Endothelial cell of umbilical vein (primary cell): ENCODE results near the gene CLGN. TPM values are rescaled to one million over a fixed set of nuclear protein-coding genes. Genes with fewer than 3 reads are reported as not detected.

Experiments
- BruUV-seq: library from RNA; stranded (reverse); fragments of 400-500 nt; replicated peaks from 2 replicates; lab custom pipeline; 2021; lab: Mats Ljungman, UMichigan
- CTCF ChIA-PET: fragments of 300-600, 350-600 bp; sonication (Branson Sonifier 250); formaldehyde crosslinking; loops from one replicate; lab custom pipeline; 2021; ENCODE audit warnings: antibody characterized with exemption, inconsistent platforms; lab: Charles Lee
- POLR2A ChIA-PET: fragments of 300-600, 350-600 bp; sonication (Branson Sonifier 250); formaldehyde crosslinking; loops from one replicate; lab custom pipeline; 2021; ENCODE audit warnings: antibody characterized with exemption, inconsistent platforms; lab: Charles Lee
- DNase-seq: peaks from one replicate; pipeline ENCODE4 v3.0.0-alpha.2; 2011; ENCODE audit warnings: low read depth, low spot score
- FAIRE-seq: peaks from 2 replicates; lab custom pipeline; 2011; peaks lifted over from hg19 to GRCh38; lab: Jason Lieb, UNC
- H2AFZ ChIP-seq: 2 replicates; pipeline ENCODE4 v1.6.0; 2012; ENCODE audit warnings: low read depth, low read length, control low read depth, inconsistent platforms
- H3K27ac ChIP-seq: 2 replicates; pipeline ENCODE4 v1.5.1; 2011; ENCODE audit warnings: low read depth, mild to moderate bottlenecking, control low read depth, low read length, moderate library complexity; ENCODE audit not compliant: insufficient read depth
- H3K27me3 ChIP-seq, 2 experiments: 2 replicates each; pipeline versions ENCODE4 v1.6.0 to v1.6.1; 2011; ENCODE audit warnings: low read length in 2 of 2, mixed read lengths in 1 of 2; ENCODE audit not compliant: control insufficient read depth in 2 of 2, insufficient read depth in 2 of 2
- H3K36me3 ChIP-seq, 2 experiments: 2 replicates in 1 of 2; 3 replicates in 1 of 2; pipeline ENCODE4 v1.5.1; 2011; ENCODE audit warnings: low read length in 2 of 2, mild to moderate bottlenecking in 1 of 2, moderate library complexity in 1 of 2; ENCODE audit not compliant: control insufficient read depth in 2 of 2, insufficient read depth in 2 of 2; ENCODE audit errors: extremely low read depth in 1 of 2
- H3K4me1 ChIP-seq: 3 replicates; pipeline ENCODE4 v1.5.1; 2011; ENCODE audit warnings: mild to moderate bottlenecking, low read length; ENCODE audit not compliant: control insufficient read depth, insufficient read depth; ENCODE audit errors: extremely low read depth
- H3K4me2 ChIP-seq: 2 replicates; pipeline ENCODE4 v1.6.1; 2011; ENCODE audit warnings: low read length, control low read depth, mixed read lengths; ENCODE audit not compliant: insufficient read depth
- H3K4me3 ChIP-seq, 3 experiments: fragments of 200-600 bp in 1 of 3; sonication (generic), shearing (Covaris generic) in 1 of 3; replicated peaks in 1 of 3; 2 replicates each; pipeline ENCODE4 v1.5.1; 2011 to 2016; ENCODE audit warnings: control low read depth in 3 of 3, low read length in 3 of 3, mild to moderate bottlenecking in 2 of 3, inconsistent platforms in 1 of 3, low read depth in 1 of 3, moderate library complexity in 1 of 3; ENCODE audit not compliant: insufficient read depth in 1 of 3
- H3K79me2 ChIP-seq: 2 replicates; pipeline ENCODE4 v1.6.0; 2012; ENCODE audit warnings: low read length, inconsistent platforms; ENCODE audit not compliant: control insufficient read depth, insufficient read depth
- H3K9ac ChIP-seq: replicated peaks from 2 replicates; pipeline ENCODE3; 2011; ENCODE audit warnings: low read length, control low read depth; ENCODE audit not compliant: insufficient read depth; ENCODE audit errors: extremely low read depth
- H3K9me1 ChIP-seq: replicated peaks from 3 replicates; pipeline ENCODE4 v1.6.0; 2011; ENCODE audit warnings: mild to moderate bottlenecking, low read length; ENCODE audit not compliant: control insufficient read depth, insufficient read depth; ENCODE audit errors: extremely low read depth
- H3K9me3 ChIP-seq: replicated peaks from 2 replicates; pipeline ENCODE4 v1.5.1; 2012; ENCODE audit warnings: low read length, inconsistent platforms; ENCODE audit not compliant: control insufficient read depth, insufficient read depth
- H4K20me1 ChIP-seq: replicated peaks from 2 replicates; pipeline ENCODE3; 2011; ENCODE audit warnings: mild to moderate bottlenecking, low read length; ENCODE audit not compliant: control insufficient read depth, insufficient read depth; ENCODE audit errors: extremely low read depth
- EZH2 ChIP-seq: IDR thresholded peaks from 2 replicates; pipeline ENCODE4 v1.6.1; 2012; ENCODE audit warnings: borderline replicate concordance, low read depth, mild to moderate bottlenecking, moderate library complexity, low read length, inconsistent platforms; ENCODE audit not compliant: severe bottlenecking
- FOS ChIP-seq: IDR thresholded peaks from 2 replicates; pipeline ENCODE4 v1.6.1; 2011; ENCODE audit warnings: mild to moderate bottlenecking, low read length, moderate library complexity, borderline replicate concordance; ENCODE audit not compliant: insufficient read depth
- GATA2 ChIP-seq: IDR thresholded peaks from 2 replicates; pipeline ENCODE4 v1.7.0; 2011; ENCODE audit warnings: low read depth, mild to moderate bottlenecking, moderate library complexity, mixed read lengths, low read length; ENCODE audit not compliant: insufficient read length, insufficient read depth
- JUN ChIP-seq: IDR thresholded peaks from 2 replicates; pipeline ENCODE4 v1.6.1; 2011; ENCODE audit warnings: borderline replicate concordance, low read depth; ENCODE audit not compliant: insufficient read length, insufficient read depth
- MYC ChIP-seq: IDR thresholded peaks from one replicate; pipeline ENCODE4 v1.6.1; 2011; ENCODE audit warnings: mild to moderate bottlenecking, low read depth, low read length
- POLR2A ChIP-seq: IDR thresholded peaks from 2 replicates; pipeline ENCODE4 v1.6.1; 2012; ENCODE audit warnings: low read depth, mild to moderate bottlenecking, control low read depth, low read length
- POLR2AphosphoS5 ChIP-seq: IDR thresholded peaks from 2 replicates; pipeline ENCODE4 v1.6.1; 2012; ENCODE audit warnings: low read depth, mild to moderate bottlenecking, control low read depth, low read length, moderate library complexity; ENCODE audit not compliant: insufficient read depth
- dilution Hi-C: fragments of 300-500 bp; cut with MboI; formaldehyde crosslinking; loops from one replicate; pipeline ENCODE4 v1.15.0; 2019; ENCODE audit warnings: low sequenced_read_pairs; ENCODE audit not compliant: extremely low pct_ligation_motif_present
- intact Hi-C: fragments of 100-400 bp; cut with micrococcal nuclease; formaldehyde crosslinking; loops from one replicate; pipeline ENCODE4 v1.10.0; 2022
- polyA plus RNA-seq, 4 experiments: library from polyadenylated mRNA; depleted of rRNA in 3 of 4; stranded (reverse) in 3 of 4; unstranded in 1 of 4; fragments of >200 nt; gene quantifications; 2 replicates each; pipeline versions ENCODE4 v1.2.1 to v1.2.3, GENCODE V29; 2011 to 2012; ENCODE audit warnings: missing spikeins in 1 of 4
- total RNA-seq: library from RNA; stranded (reverse); gene quantifications from 2 replicates; pipeline ENCODE4 v1.2.3, GENCODE V29; 2021
- TF ChIP-seq, protein P1 (sequence below), 2 donors: IDR thresholded peaks; 1 replicate in 1 of 2; 2 replicates in 1 of 2; pipeline ENCODE4 v1.5.1; 2011; ENCODE audit warnings: low read length in 2 of 2, mild to moderate bottlenecking in 2 of 2, moderate library complexity in 2 of 2, control low read depth in 1 of 2, inconsistent platforms in 1 of 2, low read depth in 1 of 2; ENCODE audit not compliant: insufficient read depth in 1 of 2; ENCODE audit errors: extremely low read depth in 1 of 2
- TF ChIP-seq, protein P2 (sequence below): IDR thresholded peaks from 2 replicates; pipeline ENCODE4 v1.6.1; 2011; ENCODE audit not compliant: insufficient read depth, insufficient read length

The CLGN gene
- total and polyA plus RNA-seq, 2 donors (not counting 3 experiments of a cell fraction or from before 2014, with no cell fraction given) = 0.12 to 1.00 TPM

DNA sequence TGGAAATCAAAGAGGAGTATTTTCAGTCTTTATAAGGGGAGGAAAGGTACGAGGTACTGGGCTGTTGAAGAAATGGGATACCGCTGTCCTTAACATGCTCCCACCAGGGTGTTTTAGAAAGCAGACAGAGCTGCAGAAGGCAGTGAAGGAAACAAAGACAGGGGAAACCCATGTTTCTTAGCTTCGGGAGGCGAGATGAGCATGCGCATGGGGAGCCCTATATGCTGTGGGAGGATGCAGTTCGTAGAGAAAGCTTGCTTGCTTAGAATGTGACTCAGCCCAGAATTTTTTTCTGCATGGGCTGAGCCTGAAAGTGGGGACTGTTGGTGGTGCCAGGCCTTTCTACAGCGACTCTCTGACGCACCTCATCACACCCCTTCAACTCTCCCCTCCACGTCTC lies 82.8 kb downstream of the CLGN start:
- Histone ChIP-seq H3K4me1 (peaks cover 9% of the 10 kb centered on the region), H3K36me3 (no peaks in the 10 kb centered on the region), H3K9ac (no peak overlapping the region), H3K27ac (no peak overlapping the region), H3K9me1 (no peaks in the 10 kb centered on the region), H3K4me3 (no peak overlapping the region), H3K9me3 (no peaks in the 10 kb centered on the region), H2AFZ (no peak overlapping the region), H3K27me3 (peaks cover 11 to 12% of the 10 kb centered on the region in 2 experiments), H3K79me2 (no peaks in the 10 kb centered on the region), H3K4me2 (no peak overlapping the region), H4K20me1 (no peaks in the 10 kb centered on the region)
- dilution Hi-C loops (no loop called here), intact Hi-C loops (no loop called here)
- ChIA-PET CTCF (interaction anchor here (1.6 to 2.0 kb wide), 2 partner anchors 14 to 15 kb away, joined by 8 to 9 read pairs; no protein-coding TSS in a partner anchor), POLR2A (no interaction called here)
- BruUV-seq = no TSS peak
- FAIRE-seq (no peak), DNase-seq (no peak)
- TF ChIP-seq, protein P1, sequence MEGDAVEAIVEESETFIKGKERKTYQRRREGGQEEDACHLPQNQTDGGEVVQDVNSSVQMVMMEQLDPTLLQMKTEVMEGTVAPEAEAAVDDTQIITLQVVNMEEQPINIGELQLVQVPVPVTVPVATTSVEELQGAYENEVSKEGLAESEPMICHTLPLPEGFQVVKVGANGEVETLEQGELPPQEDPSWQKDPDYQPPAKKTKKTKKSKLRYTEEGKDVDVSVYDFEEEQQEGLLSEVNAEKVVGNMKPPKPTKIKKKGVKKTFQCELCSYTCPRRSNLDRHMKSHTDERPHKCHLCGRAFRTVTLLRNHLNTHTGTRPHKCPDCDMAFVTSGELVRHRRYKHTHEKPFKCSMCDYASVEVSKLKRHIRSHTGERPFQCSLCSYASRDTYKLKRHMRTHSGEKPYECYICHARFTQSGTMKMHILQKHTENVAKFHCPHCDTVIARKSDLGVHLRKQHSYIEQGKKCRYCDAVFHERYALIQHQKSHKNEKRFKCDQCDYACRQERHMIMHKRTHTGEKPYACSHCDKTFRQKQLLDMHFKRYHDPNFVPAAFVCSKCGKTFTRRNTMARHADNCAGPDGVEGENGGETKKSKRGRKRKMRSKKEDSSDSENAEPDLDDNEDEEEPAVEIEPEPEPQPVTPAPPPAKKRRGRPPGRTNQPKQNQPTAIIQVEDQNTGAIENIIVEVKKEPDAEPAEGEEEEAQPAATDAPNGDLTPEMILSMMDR (IDR thresholded peaks at IDR 0.05; ENCODE audit: extremely low read depth in 1 of 2, insufficient read depth in 1 of 2, low read depth in 1 of 2, low read length in 2 of 2) = no peak
- no peak for TF ChIP-seq GATA2

DNA sequence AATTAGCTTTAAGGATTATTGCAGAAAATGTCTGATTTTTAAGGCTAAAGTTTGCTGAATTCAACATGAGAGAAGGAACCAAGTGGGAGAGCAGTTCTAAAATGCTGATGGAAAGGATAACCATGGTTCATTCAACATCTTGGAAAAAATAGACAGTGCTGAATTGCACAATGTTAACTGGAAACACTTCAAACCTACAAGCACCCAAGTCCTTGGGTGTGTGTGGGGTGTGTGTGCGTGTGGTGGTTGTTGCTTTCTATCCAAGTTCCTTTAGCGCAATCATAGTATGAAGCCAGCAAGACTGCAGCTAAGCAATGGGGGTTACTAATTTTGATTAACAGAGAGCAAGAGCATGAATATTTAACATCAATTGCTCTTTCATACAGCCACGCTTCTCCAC lies 83.3 kb downstream of the CLGN start:
- Histone ChIP-seq H3K27ac (no peak overlapping the region), H3K36me3 (no peaks in the 10 kb centered on the region), H2AFZ (no peak overlapping the region), H3K4me2 (no peak overlapping the region), H3K79me2 (no peaks in the 10 kb centered on the region), H3K4me3 (no peak overlapping the region), H3K9me1 (no peaks in the 10 kb centered on the region), H3K9ac (no peak overlapping the region), H4K20me1 (no peaks in the 10 kb centered on the region), H3K27me3 (peaks cover 11% of the 10 kb centered on the region in 2 experiments), H3K9me3 (no peaks in the 10 kb centered on the region), H3K4me1 (peaks cover 9% of the 10 kb centered on the region)
- intact Hi-C loops = no loop called here
- ChIA-PET CTCF (interaction anchor here (1.3 to 4.3 kb wide), 6 partner anchors 14 to 332 kb away, joined by 3 to 29 read pairs (median 12); no protein-coding TSS in a partner anchor), POLR2A (no interaction called here)
- FAIRE-seq = no peak
- BruUV-seq = no TSS peak
- TF ChIP-seq POLR2AphosphoS5 (no peak), GATA2 (no peak), JUN (no peak), POLR2A (no peak), EZH2 (no peak), MYC (no peak), FOS (no peak)
- TF ChIP-seq, protein P2, sequence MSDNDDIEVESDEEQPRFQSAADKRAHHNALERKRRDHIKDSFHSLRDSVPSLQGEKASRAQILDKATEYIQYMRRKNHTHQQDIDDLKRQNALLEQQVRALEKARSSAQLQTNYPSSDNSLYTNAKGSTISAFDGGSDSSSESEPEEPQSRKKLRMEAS = no peak
- TF ChIP-seq, protein P1 (IDR thresholded peaks at IDR 0.05; ENCODE audit: extremely low read depth in 1 of 2, insufficient read depth in 1 of 2, low read depth in 1 of 2, low read length in 2 of 2) = no peak
- dilution Hi-C loops = no loop called here
- no peak for DNase-seq
